Lower leg skin (tissue), 3 donors: ENCODE data around the gene SAPCD1.

ENCODE experiments used
- POLR2A ChIP-seq, 2 donors: fragments of 450-650 bp; IDR thresholded peaks; one replicate each; pipeline ENCODE4 v1.6.1; 2016 to 2017; ENCODE audit warnings: antibody characterized with exemption in 2 of 2, mild to moderate bottlenecking in 1 of 2, moderate library complexity in 1 of 2
- TF ChIP-seq, protein P1 (sequence below), 3 donors: fragments of 450-650 bp; IDR thresholded peaks; one replicate each; pipeline ENCODE4 v1.5.1; 2016; ENCODE audit warnings: antibody characterized with exemption in 3 of 3, mild to moderate bottlenecking in 3 of 3, moderate library complexity in 2 of 3

- TF ChIP-seq, protein P1, sequence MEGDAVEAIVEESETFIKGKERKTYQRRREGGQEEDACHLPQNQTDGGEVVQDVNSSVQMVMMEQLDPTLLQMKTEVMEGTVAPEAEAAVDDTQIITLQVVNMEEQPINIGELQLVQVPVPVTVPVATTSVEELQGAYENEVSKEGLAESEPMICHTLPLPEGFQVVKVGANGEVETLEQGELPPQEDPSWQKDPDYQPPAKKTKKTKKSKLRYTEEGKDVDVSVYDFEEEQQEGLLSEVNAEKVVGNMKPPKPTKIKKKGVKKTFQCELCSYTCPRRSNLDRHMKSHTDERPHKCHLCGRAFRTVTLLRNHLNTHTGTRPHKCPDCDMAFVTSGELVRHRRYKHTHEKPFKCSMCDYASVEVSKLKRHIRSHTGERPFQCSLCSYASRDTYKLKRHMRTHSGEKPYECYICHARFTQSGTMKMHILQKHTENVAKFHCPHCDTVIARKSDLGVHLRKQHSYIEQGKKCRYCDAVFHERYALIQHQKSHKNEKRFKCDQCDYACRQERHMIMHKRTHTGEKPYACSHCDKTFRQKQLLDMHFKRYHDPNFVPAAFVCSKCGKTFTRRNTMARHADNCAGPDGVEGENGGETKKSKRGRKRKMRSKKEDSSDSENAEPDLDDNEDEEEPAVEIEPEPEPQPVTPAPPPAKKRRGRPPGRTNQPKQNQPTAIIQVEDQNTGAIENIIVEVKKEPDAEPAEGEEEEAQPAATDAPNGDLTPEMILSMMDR (IDR thresholded peaks at IDR 0.05) = no peak
- no peak for TF ChIP-seq POLR2A (IDR thresholded peaks at IDR 0.05)
Measured at GRCh38 chr6:31777667-31778050, 15.2 kb downstream of the SAPCD1 start.
